Transverse colon (tissue), 4 donors: ENCODE data around the gene DNHD1.

ENCODE experiments used
- CTCF ChIP-seq, 5 experiments: fragments of 200-600 bp in 3 of 5; fragments of 450-650 bp in 2 of 5; sonication (generic) in 3 of 5; IDR thresholded peaks; 1 replicate in 2 of 5; 2 replicates in 3 of 5; pipeline ENCODE4 v1.5.1; 2016 to 2017; ENCODE audit warnings: antibody characterized with exemption in 5 of 5, inconsistent platforms in 3 of 5, mild to moderate bottlenecking in 2 of 5, moderate library complexity in 1 of 5
- POLR2A ChIP-seq: fragments of 450-650 bp; IDR thresholded peaks from one replicate; pipeline ENCODE4 v1.6.1; 2016; ENCODE audit warnings: antibody characterized with exemption, mild to moderate bottlenecking, moderate library complexity
- POLR2AphosphoS5 ChIP-seq, 3 donors: sonication (generic); formaldehyde crosslinking; IDR thresholded peaks; one replicate each; pipeline ENCODE4 v1.6.1; 2016; ENCODE audit warnings: antibody characterized with exemption in 3 of 3

- TF ChIP-seq CTCF (IDR thresholded peaks at IDR 0.05): no peak
- no peak for TF ChIP-seq POLR2AphosphoS5 (IDR thresholded peaks at IDR 0.05)
- no peak for TF ChIP-seq POLR2A
Measured at GRCh38 chr11:6538945-6539344, 41.9 kb downstream of the DNHD1 start.
